HCT116 (cell line): ENCODE results near the gene AOAH. TPM values are rescaled to one million over a fixed set of nuclear protein-coding genes. Genes with fewer than 3 reads are reported as not detected.

Experiments
- ATAC-seq: fragments of 200-7000 bp; cut with Tn5 transposase; 2 replicates; pipeline ENCODE4 v1.9.1; 2020; ENCODE audit warnings: mild to moderate bottlenecking, moderate library complexity
- BruUV-seq: library from RNA; stranded (reverse); fragments of 400-500 nt; replicated peaks from 2 replicates; lab custom pipeline; 2021; lab: Mats Ljungman, UMichigan
- CTCF ChIA-PET: fragments of 300-600 bp; sonication (Branson Sonifier 250); formaldehyde crosslinking; loops from one replicate; lab custom pipeline; 2021; ENCODE audit warnings: antibody characterized with exemption; lab: Charles Lee
- POLR2A ChIA-PET: fragments of 300-600, 350-600 bp; sonication (Branson Sonifier 250); formaldehyde crosslinking; loops from one replicate; lab custom pipeline; 2021; ENCODE audit warnings: antibody characterized with exemption; lab: Charles Lee
- RAD21 ChIA-PET, 2 experiments: fragments of 300-600 bp; sonication (Branson Sonifier 250); formaldehyde crosslinking; loops; one replicate each; lab custom pipeline; 2023; ENCODE audit warnings: low total read pairs in 2 of 2; ENCODE audit not compliant: uncharacterized antibody in 2 of 2, unreplicated experiment in 2 of 2, low non-redundant PET in 1 of 2; lab: Charles Lee
- DNase-seq: peaks from one replicate; pipeline ENCODE4 v3.0.0-alpha.2; 2010; ENCODE audit warnings: low read depth, low spot score
- H2AFZ ChIP-seq: fragments of 200-600 bp; shearing (Covaris generic), sonication (generic); 2 replicates; pipeline ENCODE4 v1.6.1; 2017; ENCODE audit warnings: low read depth, mixed run types, mixed read lengths, antibody characterized with exemption, low read length; ENCODE audit not compliant: poor library complexity, severe bottlenecking
- H3K27ac ChIP-seq: 2 replicates; pipeline ENCODE4 v1.5.1; 2012; ENCODE audit warnings: low read depth, low read length
- H3K27me3 ChIP-seq: fragments of 200-600 bp; sonication (generic); 2 replicates; pipeline ENCODE4 v1.6.1; 2016; ENCODE audit warnings: mixed run types, low read length, mixed read lengths; ENCODE audit not compliant: insufficient read depth
- H3K36me3 ChIP-seq, 2 experiments: fragments of 200-500 bp in 1 of 2; fragments of 200-600 bp in 1 of 2; sonication (Bioruptor generic) in 1 of 2; sonication (generic) in 1 of 2; 2 replicates each; pipeline versions ENCODE4 v1.5.1 to v1.6.1; 2014 to 2016; ENCODE audit warnings: low read length in 2 of 2, inconsistent platforms in 1 of 2, mixed read lengths in 1 of 2, mixed run types in 1 of 2; ENCODE audit not compliant: insufficient read depth in 2 of 2, control insufficient read depth in 1 of 2
- H3K4me1 ChIP-seq, 2 experiments: fragments of 200-600 bp in 1 of 2; sonication (generic) in 1 of 2; 2 replicates each; pipeline versions ENCODE4 v1.5.1 to v1.6.1; 2012 to 2017; ENCODE audit warnings: low read length in 2 of 2, inconsistent platforms in 1 of 2, mild to moderate bottlenecking in 1 of 2, mixed read lengths in 1 of 2, mixed run types in 1 of 2, moderate library complexity in 1 of 2; ENCODE audit not compliant: insufficient read depth in 2 of 2, control insufficient read depth in 1 of 2
- H3K4me2 ChIP-seq: fragments of 200-600 bp; sonication (generic); 2 replicates; pipeline ENCODE4 v1.6.1; 2017; ENCODE audit warnings: mixed run types, low read length, mixed read lengths
- H3K4me3 ChIP-seq, 2 experiments: fragments of 200-600 bp in 1 of 2; sonication (generic) in 1 of 2; replicated peaks in 1 of 2; 2 replicates each; pipeline ENCODE4 v1.5.1; 2011 to 2016; ENCODE audit warnings: low read length in 2 of 2, control low read depth in 1 of 2, low read depth in 1 of 2, mild to moderate bottlenecking in 1 of 2, mixed read lengths in 1 of 2, mixed run types in 1 of 2
- H3K79me2 ChIP-seq: fragments of 200-600 bp; sonication (generic); 2 replicates; pipeline ENCODE4 v1.6.1; 2017; ENCODE audit warnings: mild to moderate bottlenecking, mixed run types, low read length, moderate library complexity, mixed read lengths; ENCODE audit not compliant: insufficient read depth
- H3K9ac ChIP-seq: fragments of 200-600 bp; sonication (generic); 2 replicates; pipeline ENCODE4 v1.6.1; 2016; ENCODE audit warnings: low read length, mixed read lengths
- H3K9me2 ChIP-seq: fragments of 200-600 bp; sonication (generic), shearing (Covaris generic); 2 replicates; pipeline ENCODE4 v1.6.1; 2017; ENCODE audit warnings: mixed run types, mild to moderate bottlenecking, moderate library complexity; ENCODE audit not compliant: insufficient read depth
- H3K9me3 ChIP-seq, 2 experiments: fragments of 200-500 bp in 1 of 2; fragments of 200-600 bp in 1 of 2; sonication (Bioruptor generic) in 1 of 2; sonication (generic) in 1 of 2; 2 replicates each; pipeline ENCODE4 v1.6.1; 2014 to 2017; ENCODE audit warnings: low read length in 2 of 2, mixed read lengths in 2 of 2, inconsistent platforms in 1 of 2, low read depth in 1 of 2, mild to moderate bottlenecking in 1 of 2, mixed run types in 1 of 2, moderate library complexity in 1 of 2; ENCODE audit not compliant: control insufficient read depth in 1 of 2, insufficient read depth in 1 of 2
- H4K20me1 ChIP-seq: fragments of 200-600 bp; sonication (generic), shearing (Covaris generic); 2 replicates; pipeline ENCODE4 v1.6.1; 2017; ENCODE audit warnings: mixed run types, mild to moderate bottlenecking, moderate library complexity; ENCODE audit not compliant: insufficient read depth
- ATF3 ChIP-seq: IDR thresholded peaks from 2 replicates; pipeline ENCODE4 v1.6.1; 2012
- CBX3 ChIP-seq: IDR thresholded peaks from 2 replicates; pipeline ENCODE4 v1.6.1; 2012; ENCODE audit warnings: low read depth
- CEBPB ChIP-seq: IDR thresholded peaks from 2 replicates; pipeline ENCODE4 v1.6.1; 2012; ENCODE audit warnings: low read depth
- CTCF ChIP-seq, 3 experiments: fragments of 200-600 bp in 1 of 3; sonication (generic) in 1 of 3; IDR thresholded peaks in 2 of 3; conservative IDR thresholded peaks in 1 of 3; 2 replicates each; pipeline ENCODE4 v1.5.1; 2012 to 2017; ENCODE audit warnings: low read depth in 2 of 3, low read length in 2 of 3, antibody characterized with exemption in 1 of 3, borderline replicate concordance in 1 of 3, control low read depth in 1 of 3, mild to moderate bottlenecking in 1 of 3, mixed read lengths in 1 of 3, mixed run types in 1 of 3, moderate library complexity in 1 of 3; ENCODE audit not compliant: insufficient read depth in 1 of 3
- EGR1 ChIP-seq: IDR thresholded peaks from 2 replicates; pipeline ENCODE4 v1.6.1; 2012; ENCODE audit warnings: low read depth
- EZH2phosphoT487 ChIP-seq: fragments of 200-600 bp; IDR thresholded peaks from 2 replicates; pipeline ENCODE4 v1.6.1; 2018; ENCODE audit warnings: antibody characterized with exemption, borderline replicate concordance
- FOSL1 ChIP-seq: IDR thresholded peaks from 2 replicates; pipeline ENCODE4 v1.6.1; 2012; ENCODE audit warnings: low read depth
- POLR2A ChIP-seq: IDR thresholded peaks from 2 replicates; pipeline ENCODE4 v1.7.0; 2011; ENCODE audit warnings: borderline replicate concordance; ENCODE audit not compliant: insufficient read depth, insufficient read length; ENCODE audit errors: extremely low read depth
- RAD21 ChIP-seq: IDR thresholded peaks from 2 replicates; pipeline ENCODE4 v1.6.1; 2012; ENCODE audit warnings: low read depth, mild to moderate bottlenecking
- REST ChIP-seq: IDR thresholded peaks from 2 replicates; pipeline ENCODE4 v1.6.1; 2012; ENCODE audit warnings: low read depth
- SIN3A ChIP-seq: IDR thresholded peaks from 2 replicates; pipeline ENCODE4 v1.6.1; 2012; ENCODE audit warnings: low read depth
- SRF ChIP-seq: IDR thresholded peaks from 2 replicates; pipeline ENCODE4 v1.6.1; 2012; ENCODE audit warnings: low read depth
- ZBTB33 ChIP-seq: IDR thresholded peaks from 2 replicates; pipeline ENCODE4 v1.6.1; 2011; ENCODE audit warnings: mild to moderate bottlenecking, low read length, moderate library complexity; ENCODE audit not compliant: insufficient replicate concordance; ENCODE audit errors: extremely low read depth
- ZFX ChIP-seq: fragments of 450-650 bp; IDR thresholded peaks from 2 replicates; pipeline ENCODE4 v1.6.1; 2017
- ZNF274 ChIP-seq: fragments of 200-500 bp; sonication (Bioruptor generic); IDR thresholded peaks from 2 replicates; pipeline ENCODE4 v1.6.1; 2014; ENCODE audit warnings: mild to moderate bottlenecking, low read depth, low read length, inconsistent platforms
- intact Hi-C: fragments of 100-400 bp; cut with micrococcal nuclease; formaldehyde crosslinking; loops from 2 replicates; pipeline ENCODE4 v1.10.0; 2022
- total RNA-seq: library from RNA; stranded (reverse); gene quantifications from one replicate; pipeline ENCODE4 v1.2.1, GENCODE V29; 2021; ENCODE audit not compliant: unreplicated experiment

AOAH gene
- total RNA-seq, 1 experiment from 2014 or later, result 1.1 TPM

GRCh38 chr7:36478745-36479144 lies 245.5 kb downstream of the AOAH start:
- Histone ChIP-seq H3K9ac (no peak overlapping the region), H3K36me3 (no peaks in the 10 kb centered on the region), H3K9me2 (no peaks in the 10 kb centered on the region), H3K9me3 (no peaks in the 10 kb centered on the region), H4K20me1 (no peaks in the 10 kb centered on the region), H3K4me1 (no peaks in the 10 kb centered on the region), H3K4me2 (no peak overlapping the region), H3K4me3 (no peak overlapping the region), H3K79me2 (no peaks in the 10 kb centered on the region), H3K27ac (no peak overlapping the region), H3K27me3 (no peaks in the 10 kb centered on the region), H2AFZ (no peak overlapping the region)
- ChIA-PET CTCF (no interaction called here), POLR2A (interaction anchor here (0.7 kb wide), 1 partner anchor 9 kb away, joined by 3 read pairs; no protein-coding TSS in a partner anchor), RAD21 (no interaction called here)
- DNase-seq, result no peak
- no TSS peak for BruUV-seq
- ATAC-seq, result no peak
- intact Hi-C loops, result no loop called here
- no peak for TF ChIP-seq ZFX
- no peak for TF ChIP-seq REST
- TF ChIP-seq EZH2phosphoT487, result no peak
- TF ChIP-seq ATF3, result no peak
- no peak for TF ChIP-seq SIN3A
- no peak for TF ChIP-seq ZBTB33
- TF ChIP-seq EGR1, result no peak
- TF ChIP-seq POLR2A, result no peak
- no peak for TF ChIP-seq CEBPB
- no peak for TF ChIP-seq SRF
- no peak for TF ChIP-seq CTCF (IDR thresholded peaks at IDR 0.05 in 2 of 3, conservative IDR thresholded peaks at IDR 0.05 in 1 of 3; ENCODE audit: borderline replicate concordance in 1 of 3, insufficient read depth in 1 of 3, low read depth in 2 of 3, low read length in 2 of 3)
- TF ChIP-seq RAD21, result no peak
- no peak for TF ChIP-seq CBX3
- no peak for TF ChIP-seq FOSL1
- TF ChIP-seq ZNF274, result no peak
